ENCODE data around the gene GARNL3. TPM values are rescaled to one million over a fixed set of nuclear protein-coding genes. Genes with fewer than 3 reads are reported as not detected.

The GARNL3 gene
- total RNA-seq, 1 donor from 2014 or later: 7.4 TPM

GRCh38 chr9:127422787-127423186, 158.2 kb downstream of the GARNL3 start:
- ATAC-seq (no peak), DNase-seq (ENCODE audit: low spot score) (no peak)

GRCh38 chr9:127423476-127423933, 158.9 kb downstream of the GARNL3 start:
- DNase-seq (ENCODE audit: low spot score) (no peak), ATAC-seq (peak; percentile 6)

- ATAC-seq: peak; percentile 90
- DNase-seq (ENCODE audit: low spot score): peak; percentile 97
These were observed 159.5 kb downstream of the GARNL3 start, which contains the start of gene ZNF79 for GRCh38 chr9:127423934-127424675. ZNF79 (plus strand) TSS chr9:127424382; CDS start chr9:127424788, 406 bp downstream.

- peak; percentile 46 for ATAC-seq
- DNase-seq (ENCODE audit: low spot score): no peak
These were observed 160.1 kb downstream of the GARNL3 start for GRCh38 chr9:127424676-127424999.

- ATAC-seq (no peak), DNase-seq (ENCODE audit: low spot score) (no peak)
These were observed 162.2 kb downstream of the GARNL3 start for GRCh38 chr9:127426756-127427155.

GRCh38 chr9:127428348-127428747, 163.8 kb downstream of the GARNL3 start:
- ATAC-seq: no peak
- no peak for DNase-seq (ENCODE audit: low spot score)

- DNase-seq (ENCODE audit: low spot score): no peak
- no peak for ATAC-seq
These were observed 165.8 kb downstream of the GARNL3 start for GRCh38 chr9:127430415-127430814.

GRCh38 chr9:127437497-127438264, 173.1 kb downstream of the GARNL3 start:
- DNase-seq (ENCODE audit: low spot score) (no peak), ATAC-seq (no peak)

- no peak for ATAC-seq
- no peak for DNase-seq (ENCODE audit: low spot score)
These were observed 173.8 kb downstream of the GARNL3 start for GRCh38 chr9:127438394-127438793.

Other genes with a start within 250 kb of the GARNL3 start
- gene ANGPTL2, start 142.1 kb upstream of the GARNL3 start, total RNA-seq: 2.8 TPM
- gene SLC2A8, start 132.4 kb downstream of the GARNL3 start, total RNA-seq: 26.3 TPM
- gene ZNF79, start 159.6 kb downstream of the GARNL3 start, total RNA-seq: 4.2 TPM
- 307 TPM for gene RPL12, start 186.6 kb downstream of the GARNL3 start, total RNA-seq
- 10.9 TPM for gene LRSAM1, start 186.7 kb downstream of the GARNL3 start, total RNA-seq

Data from left lobe of liver (tissue), 2 donors.